GM18499 (cell line): Measurements from ENCODE around the gene WNT11.

Experiments
- ATAC-seq: cut with Tn5 transposase; IDR thresholded peaks from one replicate; pipeline ENCODE4 v1.9.1; 2021; ENCODE audit warnings: moderate number of reproducible peaks; ENCODE audit not compliant: insufficient read depth, unreplicated experiment

WNT11 gene

GRCh38 chr11:76239483-76240160 lies 33.3 kb upstream of the WNT11 start:
- ATAC-seq, result no peak

GRCh38 chr11:76238551-76238950 lies 32.2 kb upstream of the WNT11 start:
- ATAC-seq, result no peak

- no peak for ATAC-seq
Measured at GRCh38 chr11:76237914-76238313, 31.6 kb upstream of the WNT11 start.

DNA sequence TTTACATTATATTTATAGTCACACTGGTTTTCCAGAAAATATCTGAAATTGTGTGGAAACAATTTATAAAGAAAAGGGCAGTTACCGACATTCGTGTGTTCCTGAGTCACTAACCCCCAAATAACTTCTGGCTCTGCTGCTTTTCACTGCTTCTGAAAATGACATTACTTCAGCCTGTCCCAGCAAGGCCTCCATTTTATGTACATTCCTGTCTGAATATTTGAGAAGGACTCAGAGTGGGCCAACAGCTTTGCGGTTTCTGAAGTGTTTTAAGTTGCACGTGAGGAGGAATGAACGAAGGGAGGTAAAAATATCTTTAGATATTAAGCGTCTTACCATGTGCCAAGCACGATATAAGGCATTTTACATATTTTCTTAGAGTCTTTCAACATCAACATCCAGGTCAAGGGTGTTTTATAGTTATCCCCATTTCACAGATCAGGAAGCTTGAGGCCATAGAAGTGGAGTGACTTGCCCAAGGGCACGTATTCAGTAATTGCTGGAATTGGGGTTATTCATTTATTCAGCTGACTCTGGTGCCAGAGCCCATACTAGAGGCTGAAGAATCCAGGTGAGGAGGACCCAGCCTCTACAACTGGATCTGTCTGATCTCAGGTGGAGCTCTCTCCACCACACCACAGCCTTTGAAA lies 30.8 kb upstream of the WNT11 start:
- ATAC-seq, result no peak

DNA sequence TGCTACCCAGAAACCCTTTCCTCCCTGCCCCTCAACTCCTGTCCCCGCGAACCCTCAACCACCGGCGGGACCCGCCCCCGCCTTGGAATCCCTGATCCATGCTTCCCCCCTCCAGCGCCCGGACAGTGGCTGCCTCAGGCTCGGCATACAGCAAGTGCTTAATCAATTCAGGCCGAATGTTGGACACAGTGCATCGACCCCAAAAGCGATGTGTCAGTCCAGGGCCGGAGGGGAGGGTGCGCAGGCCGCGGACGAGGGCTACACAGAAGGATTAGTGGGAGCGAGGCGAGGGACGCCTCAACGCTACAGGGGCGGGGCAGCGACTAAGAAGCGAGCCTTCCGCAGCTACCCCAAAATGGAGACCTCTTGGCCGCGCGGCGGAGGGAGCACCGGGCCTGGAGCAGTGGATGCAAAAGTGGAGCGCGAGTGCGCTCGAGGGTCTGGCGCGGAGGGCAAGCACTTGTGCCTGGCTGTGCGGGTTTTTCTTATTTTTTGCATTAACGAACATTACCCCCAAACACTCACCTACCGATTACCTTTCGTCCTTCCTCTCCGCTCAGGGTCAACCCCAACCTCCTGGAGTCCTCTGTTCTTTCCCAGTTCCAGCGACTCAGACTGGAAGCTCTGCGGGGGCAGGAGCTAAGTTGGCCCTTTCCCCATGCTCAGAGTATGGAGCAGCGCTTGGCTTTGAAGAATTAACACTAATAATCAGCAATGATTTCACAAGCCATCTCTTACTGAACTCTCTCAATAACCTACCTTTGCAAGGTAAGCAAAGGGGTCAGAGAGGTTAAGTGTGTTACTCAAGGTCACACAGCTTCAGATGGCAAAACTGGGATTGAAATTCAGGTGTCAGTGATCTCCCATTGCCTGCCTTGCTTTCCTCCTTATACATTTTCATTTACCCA lies 30.0 kb upstream of the WNT11 start:
- ATAC-seq, result no peak

DNA sequence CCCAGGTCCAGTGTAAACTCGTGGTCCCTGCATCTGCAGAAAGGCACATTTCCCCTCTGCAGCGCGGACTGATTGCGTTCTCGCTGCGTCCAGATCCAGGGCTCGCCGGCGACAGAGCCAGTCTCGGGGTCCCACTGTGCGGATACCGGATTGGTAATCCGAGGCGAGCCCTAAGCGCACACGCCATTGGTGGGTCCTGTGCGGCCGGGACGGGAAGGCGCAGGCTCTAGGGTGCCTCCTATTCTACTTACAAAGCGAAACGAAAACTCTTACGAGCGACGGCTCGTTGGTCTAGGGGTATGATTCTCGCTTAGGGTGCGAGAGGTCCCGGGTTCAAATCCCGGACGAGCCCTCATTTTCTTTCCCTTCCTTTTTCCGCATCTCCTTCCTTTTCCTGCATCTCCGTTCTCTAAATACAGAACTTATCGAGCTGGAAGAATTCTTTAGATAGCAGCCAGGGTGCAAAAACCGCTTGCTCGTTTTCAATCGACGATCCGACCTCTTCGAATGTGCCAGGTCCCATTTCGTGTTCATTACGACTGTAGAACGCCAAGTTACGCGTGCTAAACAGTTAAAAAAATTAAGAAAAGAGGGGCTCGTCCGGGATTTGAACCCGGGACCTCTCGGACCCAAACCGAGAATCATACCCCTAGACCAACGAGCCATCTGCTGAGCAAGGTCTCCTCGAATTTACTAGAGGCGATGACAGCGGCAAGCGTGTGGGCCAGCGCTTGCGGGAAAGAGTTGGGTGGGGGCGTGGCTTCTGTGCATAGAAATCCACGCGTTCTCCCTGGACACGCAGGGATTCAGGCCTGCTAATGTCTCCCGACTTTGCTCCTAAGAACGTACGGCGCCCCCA lies 29.2 kb upstream of the WNT11 start:
- peak; percentile 42 for ATAC-seq

- ATAC-seq, result no peak
Measured at GRCh38 chr11:76234416-76235232, 28.3 kb upstream of the WNT11 start.

DNA sequence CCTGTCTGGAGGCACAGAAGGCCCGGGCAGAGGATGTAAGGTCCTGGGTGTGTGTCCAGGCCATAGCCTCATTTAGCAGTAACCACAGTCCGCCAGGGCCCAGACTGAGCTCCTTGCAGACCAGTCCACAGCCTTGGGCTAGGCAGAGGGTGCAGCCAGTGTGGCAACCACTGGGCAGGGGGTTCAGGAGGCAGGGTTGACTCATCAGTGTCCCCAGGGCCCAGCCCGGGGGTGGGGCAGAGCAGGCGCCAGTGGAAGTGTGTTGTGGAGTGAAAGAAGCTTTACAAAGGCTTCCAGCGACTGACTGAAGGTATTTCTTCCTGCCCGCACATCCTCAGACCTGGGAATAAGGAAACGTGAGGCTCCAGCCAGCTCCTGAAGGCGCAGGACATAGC lies 27.7 kb upstream of the WNT11 start:
- no peak for ATAC-seq

- no peak for ATAC-seq
Measured at GRCh38 chr11:76233196-76233921, 27.1 kb upstream of the WNT11 start.

- no peak for ATAC-seq
Measured at GRCh38 chr11:76232026-76232665, 25.8 kb upstream of the WNT11 start.

DNA sequence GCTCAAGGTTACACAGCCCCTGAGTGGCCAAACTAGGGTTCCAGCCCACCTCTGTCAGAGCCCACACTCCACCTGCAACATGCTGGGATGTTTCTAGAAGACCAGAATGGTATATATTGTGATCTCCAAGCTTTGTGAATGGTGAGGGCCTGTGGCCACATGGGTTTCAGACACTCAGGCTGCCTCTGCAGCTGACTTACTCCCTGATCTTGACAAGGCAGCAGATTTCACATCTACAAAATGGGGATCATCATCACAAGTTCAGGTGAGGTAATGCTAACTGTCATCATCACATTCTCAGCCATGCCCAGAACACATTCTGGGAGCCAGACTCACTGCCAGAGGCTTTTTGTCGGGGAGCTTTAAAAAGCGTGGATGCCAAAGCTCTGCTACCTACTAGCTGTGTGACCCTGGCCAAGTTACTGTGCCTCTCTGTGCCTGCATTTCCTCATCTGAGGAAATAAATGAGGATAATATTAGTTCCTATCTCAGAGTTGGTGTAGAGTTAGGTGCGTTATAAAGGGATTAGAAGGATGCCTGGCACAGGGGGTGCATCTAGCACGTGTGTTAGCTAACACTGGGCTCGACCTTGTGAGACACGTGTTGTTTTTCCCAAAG lies 24.9 kb upstream of the WNT11 start:
- no peak for ATAC-seq

GRCh38 chr11:76230392-76230791 lies 24.1 kb upstream of the WNT11 start:
- ATAC-seq, result no peak

DNA sequence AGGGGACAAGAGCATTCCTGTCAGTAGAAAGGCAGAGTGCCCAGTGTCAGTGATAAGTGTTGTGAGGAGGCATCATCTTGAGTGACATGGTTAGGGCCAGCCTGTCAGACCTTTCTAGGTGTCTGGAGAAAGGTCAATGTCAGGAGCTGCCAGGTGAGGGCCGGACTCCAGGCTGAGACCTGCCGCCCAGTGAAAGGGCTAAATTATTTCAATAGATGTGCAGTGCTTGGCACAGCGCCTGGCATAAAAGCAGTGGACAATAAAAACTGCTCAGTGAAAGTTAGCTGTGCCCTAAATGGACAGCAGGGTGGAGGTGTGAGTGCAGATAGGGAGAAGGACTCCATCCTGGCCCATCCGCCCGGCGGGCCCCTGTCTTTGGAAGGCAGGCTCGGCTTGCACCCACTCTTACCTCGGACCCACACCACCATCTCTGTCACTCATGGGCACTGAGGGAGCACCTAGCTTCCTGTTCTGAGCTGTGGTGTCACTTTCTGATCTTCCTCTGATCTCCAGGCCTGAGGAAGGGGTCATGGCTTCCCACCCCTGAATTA lies 23.5 kb upstream of the WNT11 start:
- no peak for ATAC-seq

DNA sequence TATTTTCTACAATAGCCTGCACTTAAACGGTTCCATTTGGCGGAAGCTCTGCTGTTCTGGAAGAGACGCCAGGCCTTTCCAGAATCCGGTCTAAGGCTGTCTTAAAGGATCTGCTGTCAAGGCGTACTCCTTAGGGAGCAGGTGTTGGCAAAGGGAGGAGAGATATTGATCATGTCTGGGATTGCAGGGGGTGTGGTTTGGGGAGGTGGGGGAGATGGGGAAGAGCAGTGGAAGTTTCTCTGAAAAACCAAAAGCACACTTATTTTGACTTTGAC lies 22.5 kb upstream of the WNT11 start:
- no peak for ATAC-seq

GRCh38 chr11:76228071-76228874 lies 22.0 kb upstream of the WNT11 start:
- ATAC-seq, result no peak

DNA sequence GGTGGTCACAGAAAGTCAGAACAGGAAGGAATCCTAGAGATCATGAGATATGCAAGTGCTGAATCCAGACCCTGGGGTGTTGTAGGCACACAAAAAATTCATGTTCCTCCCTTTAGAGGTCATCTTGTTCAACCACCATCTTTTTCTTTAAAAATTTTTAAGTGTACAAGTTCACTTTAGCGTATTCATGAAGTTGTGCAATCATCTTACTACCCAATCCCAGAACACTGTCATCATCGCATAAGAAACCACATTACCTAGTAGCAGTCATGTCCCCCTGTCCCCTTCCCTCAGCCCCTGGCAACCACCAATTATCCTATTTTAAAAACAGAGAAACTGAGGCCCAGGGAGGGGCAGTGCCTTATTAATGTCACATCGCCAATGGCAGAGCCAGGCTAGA lies 20.3 kb upstream of the WNT11 start:
- no peak for ATAC-seq

- no peak for ATAC-seq
Measured at GRCh38 chr11:76225122-76225611, 18.9 kb upstream of the WNT11 start.
